Measurements from ENCODE around the gene ROR1. TPM values are rescaled to one million over a fixed set of nuclear protein-coding genes. Genes with fewer than 3 reads are reported as not detected.

Gene ROR1
- total RNA-seq, 1 donor from 2014 or later, result 13.1 TPM

DNA sequence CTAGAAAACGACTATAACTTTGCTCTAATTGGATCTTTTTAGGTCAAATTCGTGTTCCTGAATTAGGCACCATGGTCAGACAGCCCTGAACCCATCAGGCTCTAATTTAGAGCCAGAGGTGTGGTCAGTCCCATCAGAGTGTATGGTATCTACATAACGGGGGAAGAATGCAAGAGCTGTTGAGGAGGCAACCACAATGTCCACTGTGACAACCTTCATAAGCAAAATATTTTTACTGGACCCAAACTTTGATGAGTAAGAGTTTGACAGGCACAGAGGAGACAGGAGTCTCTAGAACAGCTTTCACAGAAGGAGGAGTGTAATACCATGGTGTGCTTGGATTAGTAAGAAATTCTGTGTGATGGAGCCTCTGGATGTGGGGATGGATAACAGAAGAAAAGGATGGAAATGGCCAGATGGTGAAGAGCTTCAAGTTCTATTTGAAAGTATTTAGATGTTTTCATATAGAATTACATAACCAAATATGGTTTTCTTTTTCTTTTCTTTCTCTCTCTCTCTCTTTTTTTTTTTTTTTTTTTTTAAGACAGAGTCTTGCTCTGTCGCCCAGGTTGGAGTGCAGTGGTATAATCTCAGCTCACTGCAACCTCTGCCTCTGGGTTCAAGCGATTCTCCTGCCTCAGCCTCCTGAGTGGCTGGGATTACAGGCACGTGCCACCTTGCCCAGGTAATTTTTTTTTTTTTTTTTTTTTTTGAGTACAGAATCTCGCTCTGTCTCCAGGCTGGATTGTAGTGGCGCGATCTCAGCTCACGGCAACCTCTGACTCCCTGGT is 454.5 kb downstream of the ROR1 start:
- no peak for DNase-seq (ENCODE audit: low spot score)

- no peak for DNase-seq (ENCODE audit: low spot score)
Observed at GRCh38 chr1:64229307-64229706, 455.5 kb downstream of the ROR1 start.

Other genes with a start within 250 kb of the ROR1 start
- gene PGM1, start 180.6 kb upstream of the ROR1 start, total RNA-seq, result 73.2 TPM